ENCODE measurements around the gene TRMT13.

The TRMT13 gene

GRCh38 chr1:100134872-100135271 lies 1.9 kb downstream of the TRMT13 start:
- H3K27ac ChIP-seq: no peak overlapping the region
- DNase-seq (ENCODE audit: low spot score): no peak
- H3K4me3 ChIP-seq: no peak overlapping the region
- no peak for TF ChIP-seq CTCF (IDR thresholded peaks at IDR 0.05)

GRCh38 chr1:100137602-100138001 lies 4.6 kb downstream of the TRMT13 start:
- H3K4me3 ChIP-seq: no peak overlapping the region
- DNase-seq (ENCODE audit: low spot score): no peak
- no peak for TF ChIP-seq CTCF (IDR thresholded peaks at IDR 0.05)
- no peak overlapping the region for H3K27ac ChIP-seq

GRCh38 chr1:100141192-100141591 lies 8.2 kb downstream of the TRMT13 start:
- H3K27ac ChIP-seq: no peak overlapping the region
- H3K4me3 ChIP-seq: no peak overlapping the region
- no peak for TF ChIP-seq CTCF (IDR thresholded peaks at IDR 0.05)
- no peak for DNase-seq (ENCODE audit: low spot score)

GRCh38 chr1:100142343-100142742 lies 9.4 kb downstream of the TRMT13 start:
- Histone ChIP-seq H3K27ac (no peak overlapping the region), H3K4me3 (no peak overlapping the region)
- DNase-seq (ENCODE audit: low spot score): no peak
- TF ChIP-seq CTCF (IDR thresholded peaks at IDR 0.05): no peak

GRCh38 chr1:100145116-100145515 lies 12.2 kb downstream of the TRMT13 start:
- Histone ChIP-seq H3K27ac (no peak overlapping the region), H3K4me3 (no peak overlapping the region)
- no peak for DNase-seq (ENCODE audit: low spot score)
- TF ChIP-seq CTCF (IDR thresholded peaks at IDR 0.05): no peak

- no peak overlapping the region for H3K27ac ChIP-seq
- no peak for DNase-seq (ENCODE audit: low spot score)
- no peak for TF ChIP-seq CTCF (IDR thresholded peaks at IDR 0.05)
- H3K4me3 ChIP-seq: no peak overlapping the region
Measured at GRCh38 chr1:100146958-100147357, 14.0 kb downstream of the TRMT13 start.

- Histone ChIP-seq H3K27ac (no peak overlapping the region), H3K4me3 (no peak overlapping the region)
- no peak for DNase-seq (ENCODE audit: low spot score)
- TF ChIP-seq CTCF (IDR thresholded peaks at IDR 0.05): no peak
Measured at GRCh38 chr1:100147875-100148274, 14.9 kb downstream of the TRMT13 start.
